Right cardiac atrium (tissue), 5 donors: ENCODE data around the gene LTBP2. TPM values are rescaled to one million over a fixed set of nuclear protein-coding genes. Genes with fewer than 3 reads are reported as not detected.
"Not testable (repeated sequence)": the region's sequence is repeated elsewhere in the genome, so short reads cannot be mapped to it uniquely, and the experiment has no call there.

Experiments
- ATAC-seq, 2 donors: fragments of 200-7000 bp; cut with Tn5 transposase; one replicate each; pipeline versions ENCODE4 v1.8.0 to v1.9.1; 2020; ENCODE audit warnings: moderate library complexity in 2 of 2, mild to moderate bottlenecking in 1 of 2
- DNase-seq, 3 donors: peaks; one replicate each; pipeline ENCODE4 v3.0.0-alpha.2; 2020
- H3K27ac ChIP-seq: one replicate; pipeline ENCODE4 v1.5.1; 2013; ENCODE audit warnings: mild to moderate bottlenecking, low read length, control low read depth, moderate library complexity
- H3K27me3 ChIP-seq: one replicate; pipeline ENCODE4 v1.6.1; 2013; ENCODE audit not compliant: control insufficient read depth, insufficient read depth
- H3K4me1 ChIP-seq: one replicate; pipeline ENCODE4 v1.6.1; 2013; ENCODE audit warnings: low read length; ENCODE audit not compliant: control insufficient read depth, insufficient read depth
- H3K4me3 ChIP-seq: one replicate; pipeline ENCODE4 v1.5.1; 2013; ENCODE audit warnings: low read length, control low read depth
- H3K9me3 ChIP-seq: one replicate; pipeline ENCODE4 v1.6.1; 2013; ENCODE audit warnings: low read length; ENCODE audit not compliant: control insufficient read depth
- WGBS: extraction: QIAGEN DNeasy Blood & Tissue Kit; methylation state at CpG from one replicate; pipeline ENCODE4 v1.1.7; 2013; 5-methylcytosine and 5-hydroxymethylcytosine counted together
- intact Hi-C, 4 donors: fragments of 100-400 bp; cut with DNase I; formaldehyde crosslinking; loops; one replicate each; pipeline versions ENCODE4 v1.11.0 to v1.14.0; 2022 to 2023
- polyA plus RNA-seq: library from polyadenylated mRNA; stranded (reverse); fragments of 200-250 nt; gene quantifications from one replicate; pipeline ENCODE4 v1.2.3, GENCODE V29; 2013
- total RNA-seq, 4 donors: library from RNA; stranded (reverse); fragmentation: NEBNext Ultra II Directional; extraction: Animal tissue kit (Norgen Biotek cat#: 25700); gene quantifications; one replicate each; pipeline ENCODE4 v1.2.1, GENCODE V29; 2021
- donor health status: healthy with polysubstance abuse.
- donor health status: DM: no; HTN: yes; CAD: no.
- donor health status: DM: no; HTN: no; CAD: no.
- donor health status: DM: no; HTN: yes; CAD: no; lungs with severe emphysema.
- donor health status: DM: yes; HTN: yes; CAD: no.

Gene LTBP2
- total and polyA plus RNA-seq, 5 donors, result 3.4 to 46.0 (median 22.0) TPM

DNA sequence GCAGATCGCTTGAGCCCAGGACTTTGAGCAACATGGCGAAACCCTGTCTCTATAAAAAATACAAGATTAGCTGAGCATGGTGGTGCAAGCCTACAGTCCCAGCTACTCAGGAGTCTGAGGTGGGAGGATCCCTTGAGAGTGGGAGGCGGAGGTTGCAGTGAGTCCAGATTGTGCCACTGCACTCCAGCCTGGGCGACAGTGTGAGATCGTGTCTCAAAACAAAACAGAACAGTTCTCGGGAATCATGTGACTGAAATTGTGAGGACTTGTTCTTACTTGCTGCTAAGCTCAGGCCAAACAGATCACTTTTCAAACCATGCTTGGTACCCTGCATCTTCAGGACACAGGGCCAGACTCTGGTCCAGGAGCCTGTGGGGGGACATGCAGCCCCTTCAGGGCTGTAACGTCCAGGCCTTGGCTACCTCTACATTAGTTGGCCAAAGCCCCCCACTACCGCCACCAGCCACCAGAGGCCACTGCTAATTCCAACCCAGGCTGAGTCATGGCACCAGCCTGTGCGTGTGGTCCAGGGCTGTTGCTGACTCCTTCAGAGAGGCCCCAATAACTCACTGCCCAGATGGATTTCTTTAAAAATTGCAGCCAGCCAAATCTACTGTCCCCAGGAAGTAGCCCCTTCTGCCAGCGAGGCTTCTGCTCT, 152.6 kb downstream of the LTBP2 start:
- ATAC-seq (peak; percentile 60 to 64), DNase-seq (peak in 1 of 3 donors; percentile 56)
- H3K27me3 ChIP-seq, result no peaks in the 10 kb centered on the region
- no peak overlapping the region for H3K27ac ChIP-seq
- H3K4me3 ChIP-seq, result no peak overlapping the region
- H3K9me3 ChIP-seq, result no peaks in the 10 kb centered on the region
- intact Hi-C loops, result no loop called here
- no peaks in the 10 kb centered on the region for H3K4me1 ChIP-seq
- WGBS, result 72% methylated on average over 10 of the region's 10 CpGs

DNA sequence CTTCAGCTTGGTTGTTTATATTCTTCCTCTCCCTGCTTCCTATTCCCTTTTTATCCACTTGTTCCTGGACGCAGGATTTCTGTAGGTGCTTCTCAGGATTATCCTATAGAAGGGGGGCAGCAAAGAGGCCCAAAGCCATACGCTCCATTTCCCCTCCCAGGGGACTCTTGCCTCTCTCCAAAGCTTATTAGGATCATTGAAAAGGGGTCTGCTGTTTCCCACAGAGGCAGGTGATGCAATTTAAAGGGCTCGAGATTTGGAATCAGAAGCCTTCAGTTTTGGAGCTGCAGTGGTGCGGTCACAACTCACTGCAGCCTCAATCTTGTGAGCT, 154.5 kb downstream of the LTBP2 start:
- Histone ChIP-seq H3K27ac (no peak overlapping the region), H3K4me1 (no peaks in the 10 kb centered on the region), H3K27me3 (no peaks in the 10 kb centered on the region), H3K9me3 (no peaks in the 10 kb centered on the region), H3K4me3 (no peak overlapping the region)
- intact Hi-C loops, result no loop called here
- DNase-seq (no peak), ATAC-seq (no peak)
- WGBS, result 76% methylated on average over 4 of the region's 4 CpGs

DNA sequence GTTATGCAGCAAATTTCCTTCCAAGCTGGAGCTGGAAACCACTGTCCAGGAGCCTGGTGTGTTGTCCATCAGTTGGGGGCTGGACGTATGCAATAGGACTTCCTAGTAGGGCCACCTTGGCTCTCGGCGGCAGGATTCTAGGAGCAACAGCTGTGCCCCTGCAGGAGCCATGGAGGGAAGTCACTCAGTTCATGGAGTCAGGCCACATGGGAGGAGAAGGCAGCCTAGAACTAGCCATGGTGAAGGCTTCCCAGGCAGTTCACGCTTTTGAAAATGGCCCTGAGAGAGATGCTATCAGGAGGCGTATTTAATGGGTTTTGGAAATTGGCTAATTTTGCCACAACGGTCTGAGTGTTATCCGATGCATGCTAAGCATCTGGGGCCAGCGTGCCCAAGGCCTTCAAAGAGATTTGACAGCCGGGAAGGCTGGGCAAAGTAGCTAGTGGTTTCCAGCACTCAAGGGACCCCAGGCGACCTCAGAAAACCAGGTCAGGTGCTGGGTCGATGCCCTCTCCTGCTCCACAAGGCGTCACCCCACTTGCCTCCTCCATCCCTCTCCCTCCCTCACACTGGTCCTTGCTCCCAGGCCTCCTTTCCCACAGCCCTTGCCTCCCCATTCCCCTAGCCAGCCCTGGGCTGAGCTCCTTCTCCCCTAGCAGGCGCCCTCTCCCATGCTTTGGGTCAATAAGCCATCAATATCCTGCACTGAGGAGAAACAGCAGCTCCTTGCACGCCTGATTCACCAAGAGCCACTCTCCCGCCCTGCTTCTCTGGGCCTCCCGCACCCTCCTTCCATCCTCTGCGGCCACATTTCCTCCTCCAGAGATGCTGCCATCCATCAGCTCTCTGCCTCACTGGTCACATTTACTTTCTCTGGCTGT, 155.1 kb downstream of the LTBP2 start:
- H3K9me3 ChIP-seq, result no peaks in the 10 kb centered on the region
- intact Hi-C loops, result no loop called here
- no peaks in the 10 kb centered on the region for H3K4me1 ChIP-seq
- 78% methylated on average over 17 of the region's 17 CpGs for WGBS
- no peak overlapping the region for H3K4me3 ChIP-seq
- no peak for DNase-seq
- ATAC-seq, result no peak
- H3K27me3 ChIP-seq, result no peaks in the 10 kb centered on the region
- no peak overlapping the region for H3K27ac ChIP-seq

DNA sequence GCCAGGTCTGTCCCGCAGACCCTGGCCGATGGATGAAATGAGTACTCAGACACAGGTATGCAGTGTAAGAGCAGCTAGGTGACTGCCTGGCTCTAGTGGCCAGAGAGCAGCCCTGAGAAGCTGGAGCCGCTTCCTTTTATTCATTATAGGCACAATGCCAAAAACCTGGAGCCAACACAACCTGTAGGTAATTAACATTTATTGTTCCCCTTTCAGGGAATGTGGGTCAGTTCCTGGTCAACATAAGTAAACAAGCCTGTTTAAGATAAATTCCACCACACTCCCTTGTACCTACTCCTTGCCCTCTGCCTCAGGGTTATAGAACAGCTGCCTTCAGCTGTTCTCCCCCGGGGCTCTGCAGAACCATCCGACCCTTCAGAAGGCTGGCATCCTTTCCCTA, 157.6 kb downstream of the LTBP2 start:
- WGBS, result 73% methylated on average over 5 of the region's 5 CpGs
- H3K27ac ChIP-seq, H3K4me1 ChIP-seq, DNase-seq, intact Hi-C loops, H3K27me3 ChIP-seq, H3K4me3 ChIP-seq, H3K9me3 ChIP-seq, ATAC-seq: not testable (repeated sequence)

Other genes with a start within 250 kb of the LTBP2 start
- under 1 TPM in 2 of 4 donors, not detected in 2; 0.09 to 0.28 TPM for gene SYNDIG1L, start 186.0 kb downstream of the LTBP2 start, total RNA-seq
- 0.07 TPM for gene SYNDIG1L, start 186.0 kb downstream of the LTBP2 start, polyA plus RNA-seq
- 100 to 1,000 TPM; 116 to 142 (median 120) TPM for gene NPC2, start 118.9 kb downstream of the LTBP2 start, total RNA-seq
- gene NPC2, start 118.9 kb downstream of the LTBP2 start, polyA plus RNA-seq, result 170 TPM
- 10 to 100 TPM; 29.2 to 40.0 (median 34.9) TPM for gene ISCA2, start 118.5 kb downstream of the LTBP2 start, total RNA-seq
- gene ISCA2, start 118.5 kb downstream of the LTBP2 start, polyA plus RNA-seq, result 45.1 TPM
- gene AREL1, start 100.8 kb upstream of the LTBP2 start, total RNA-seq, result 10 to 100 TPM; 22.2 to 25.4 (median 23.3) TPM
- gene AREL1, start 100.8 kb upstream of the LTBP2 start, polyA plus RNA-seq, result 8.2 TPM
- 10 to 100 TPM; 29.3 to 38.8 (median 38.1) TPM for gene FCF1, start 100.9 kb upstream of the LTBP2 start, total RNA-seq
- 13.7 TPM for gene FCF1, start 100.9 kb upstream of the LTBP2 start, polyA plus RNA-seq
- 10 to 100 TPM; 31.4 to 36.3 (median 34.4) TPM for gene YLPM1, start 151.1 kb upstream of the LTBP2 start, total RNA-seq
- 15.5 TPM for gene YLPM1, start 151.1 kb upstream of the LTBP2 start, polyA plus RNA-seq